Lung (tissue), 12 donors: ENCODE measurements around the gene ATOH7. TPM values are rescaled to one million over a fixed set of nuclear protein-coding genes. Genes with fewer than 3 reads are reported as not detected.

Experiments
- ATAC-seq: fragments of 200-7000 bp; cut with Tn5 transposase; one replicate; pipeline ENCODE4 v1.9.1; 2020; ENCODE audit warnings: moderate number of reproducible peaks; ENCODE audit not compliant: insufficient read depth, low FRiP score
- DNase-seq, 3 donors: peaks; one replicate each; pipeline ENCODE4 v3.0.0-alpha.2; 2013 to 2017
- H3K27ac ChIP-seq, 2 donors: one replicate each; pipeline ENCODE4 v1.5.1; 2013; ENCODE audit warnings: mild to moderate bottlenecking in 2 of 2, moderate library complexity in 2 of 2, control low read depth in 1 of 2, inconsistent platforms in 1 of 2, low read depth in 1 of 2, low read length in 1 of 2
- H3K27me3 ChIP-seq, 3 donors: one replicate each; pipeline ENCODE4 v1.5.1; 2013; ENCODE audit warnings: low read length in 2 of 3; ENCODE audit not compliant: control insufficient read depth in 3 of 3, insufficient read depth in 3 of 3
- H3K36me3 ChIP-seq, 4 donors: one replicate each; pipeline ENCODE4 v1.5.1; 2013; ENCODE audit warnings: low read length in 4 of 4, mild to moderate bottlenecking in 1 of 4, moderate library complexity in 1 of 4; ENCODE audit not compliant: control insufficient read depth in 4 of 4, insufficient read depth in 4 of 4
- H3K4me1 ChIP-seq, 5 donors: one replicate each; pipeline ENCODE4 v1.5.1; 2013; ENCODE audit warnings: low read length in 5 of 5, mild to moderate bottlenecking in 2 of 5, moderate library complexity in 1 of 5; ENCODE audit not compliant: control insufficient read depth in 5 of 5, insufficient read depth in 5 of 5
- H3K4me3 ChIP-seq: one replicate; pipeline ENCODE4 v1.5.1; 2013; ENCODE audit warnings: mild to moderate bottlenecking, control low read depth, moderate library complexity
- H3K9ac ChIP-seq, 2 donors: one replicate each; pipeline ENCODE4 v1.5.1; 2013; ENCODE audit warnings: low read length in 2 of 2, control low read depth in 1 of 2; ENCODE audit not compliant: insufficient read depth in 1 of 2
- H3K9me3 ChIP-seq, 4 donors: one replicate each; pipeline ENCODE4 v1.5.1; 2013; ENCODE audit warnings: low read length in 3 of 4, mild to moderate bottlenecking in 1 of 4, moderate library complexity in 1 of 4; ENCODE audit not compliant: control insufficient read depth in 4 of 4, insufficient read depth in 3 of 4
- WGBS, 2 donors: extraction: QIAGEN DNeasy Blood & Tissue Kit; methylation state at CpG; one replicate each; pipeline ENCODE4 v1.1.7; 2013; 5-methylcytosine and 5-hydroxymethylcytosine counted together
- polyA plus RNA-seq, 2 donors: library from polyadenylated mRNA; stranded (reverse); fragments of 200-250 nt; gene quantifications; one replicate each; pipeline ENCODE4 v1.2.1, GENCODE V29; 2013
- total RNA-seq, 2 donors: library from RNA; depleted of rRNA in 1 of 2; stranded (reverse); fragments of >200 nt in 1 of 2; gene quantifications; one replicate each; pipeline ENCODE4 v1.2.1, GENCODE V29; 2014 to 2021
- TF ChIP-seq, protein P1 (sequence below): IDR thresholded peaks from 2 replicates; pipeline ENCODE4 v1.5.1; 2012; ENCODE audit warnings: mild to moderate bottlenecking; ENCODE audit errors: control extremely low read depth, extremely low read depth
- donor health status: control.
- donor health status: control.
- donor health status: Bipolar disorder and iron deficiency.
- donor health status: healthy.
- donor health status: DM: yes; HTN: yes; CAD: no.

ATOH7 gene
- total and polyA plus RNA-seq, 4 donors, result 0.02 to 0.08 TPM; not detected in 2

DNA sequence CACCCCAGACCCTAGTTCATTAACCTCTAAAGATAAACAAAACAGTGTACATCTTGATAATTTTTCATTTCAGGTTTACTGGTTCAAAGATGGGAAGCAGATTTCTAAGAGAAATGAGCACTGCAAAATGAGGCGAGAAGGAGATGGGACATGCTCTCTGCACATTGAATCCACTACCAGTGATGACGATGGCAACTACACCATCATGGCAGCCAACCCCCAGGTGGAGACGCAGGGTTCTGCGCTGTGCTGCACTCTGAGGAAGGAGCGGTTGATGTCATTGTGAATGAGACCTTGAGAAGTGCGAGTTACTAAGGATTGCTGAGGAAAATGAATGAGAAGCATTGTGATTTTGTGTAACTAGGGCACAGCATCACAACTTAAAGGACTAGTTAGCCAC, 37.6 kb downstream of the ATOH7 start:
- no peaks in the 10 kb centered on the region for H3K4me1 ChIP-seq
- ATAC-seq (no peak), DNase-seq (no peak)
- H3K9ac ChIP-seq, result no peak overlapping the region
- no peak overlapping the region for H3K27ac ChIP-seq
- no peak overlapping the region for H3K4me3 ChIP-seq
- no peaks in the 10 kb centered on the region for H3K9me3 ChIP-seq
- WGBS, 2 donors, result 75 to 81% methylated on average over 6 of the region's 6 CpGs
- H3K36me3 ChIP-seq, result peaks cover 0 to 12% (median 0%) of the 10 kb centered on the region in 4 donors
- no peaks in the 10 kb centered on the region for H3K27me3 ChIP-seq
- TF ChIP-seq, protein P1, sequence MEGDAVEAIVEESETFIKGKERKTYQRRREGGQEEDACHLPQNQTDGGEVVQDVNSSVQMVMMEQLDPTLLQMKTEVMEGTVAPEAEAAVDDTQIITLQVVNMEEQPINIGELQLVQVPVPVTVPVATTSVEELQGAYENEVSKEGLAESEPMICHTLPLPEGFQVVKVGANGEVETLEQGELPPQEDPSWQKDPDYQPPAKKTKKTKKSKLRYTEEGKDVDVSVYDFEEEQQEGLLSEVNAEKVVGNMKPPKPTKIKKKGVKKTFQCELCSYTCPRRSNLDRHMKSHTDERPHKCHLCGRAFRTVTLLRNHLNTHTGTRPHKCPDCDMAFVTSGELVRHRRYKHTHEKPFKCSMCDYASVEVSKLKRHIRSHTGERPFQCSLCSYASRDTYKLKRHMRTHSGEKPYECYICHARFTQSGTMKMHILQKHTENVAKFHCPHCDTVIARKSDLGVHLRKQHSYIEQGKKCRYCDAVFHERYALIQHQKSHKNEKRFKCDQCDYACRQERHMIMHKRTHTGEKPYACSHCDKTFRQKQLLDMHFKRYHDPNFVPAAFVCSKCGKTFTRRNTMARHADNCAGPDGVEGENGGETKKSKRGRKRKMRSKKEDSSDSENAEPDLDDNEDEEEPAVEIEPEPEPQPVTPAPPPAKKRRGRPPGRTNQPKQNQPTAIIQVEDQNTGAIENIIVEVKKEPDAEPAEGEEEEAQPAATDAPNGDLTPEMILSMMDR, result no peak

DNA sequence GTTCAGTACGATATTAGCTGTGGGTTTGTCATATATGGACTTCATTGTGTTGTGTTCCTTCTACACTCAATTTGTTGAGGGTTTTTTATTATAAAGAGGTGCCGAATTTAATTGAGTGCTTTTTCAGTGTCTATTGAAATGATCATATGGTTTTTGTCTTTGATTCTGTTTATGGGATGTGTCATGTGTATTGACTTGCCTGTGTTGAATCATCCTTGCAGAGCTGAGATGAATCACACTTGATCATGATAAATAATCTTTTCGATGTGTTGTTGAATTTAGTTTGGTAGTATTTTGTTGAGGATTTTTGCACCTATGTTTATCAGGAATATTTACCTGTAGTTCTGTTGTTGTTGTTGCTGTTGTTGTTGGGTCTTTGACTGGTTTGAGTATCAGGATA, 39.8 kb downstream of the ATOH7 start:
- Histone ChIP-seq H3K4me1 (no peaks in the 10 kb centered on the region), H3K4me3 (no peak overlapping the region), H3K27ac (no peak overlapping the region), H3K36me3 (peaks cover 0 to 10% (median 0%) of the 10 kb centered on the region in 4 donors), H3K9me3 (no peaks in the 10 kb centered on the region), H3K9ac (no peak overlapping the region), H3K27me3 (peaks cover 0 to 3% (median 0%) of the 10 kb centered on the region in 3 donors)
- DNase-seq (no peak), ATAC-seq (no peak)
- WGBS, 2 donors, result 95 to 97% methylated on average over 3 of the region's 3 CpGs
- TF ChIP-seq, protein P1, result no peak

DNA sequence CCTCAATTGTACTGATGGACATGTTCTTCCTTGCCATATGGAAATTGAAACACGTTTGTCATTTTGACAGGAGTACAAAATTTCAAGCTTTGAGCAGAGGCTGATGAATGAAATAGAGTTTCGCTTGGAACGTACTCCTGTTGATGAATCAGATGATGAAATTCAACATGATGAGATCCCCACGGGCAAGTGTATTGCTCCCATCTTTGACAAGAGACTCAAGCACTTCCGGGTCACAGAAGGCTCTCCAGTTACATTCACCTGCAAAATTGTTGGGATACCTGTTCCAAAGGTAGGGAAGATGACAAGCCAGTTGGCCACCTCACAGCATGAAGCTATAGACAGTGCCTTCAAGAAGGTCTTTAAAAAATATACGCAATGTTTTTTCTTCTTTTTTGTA, 43.1 kb downstream of the ATOH7 start:
- H3K9ac ChIP-seq, result no peak overlapping the region
- no peaks in the 10 kb centered on the region for H3K36me3 ChIP-seq
- no peak for ATAC-seq
- WGBS, 2 donors, result 86 to 93% methylated on average over 6 of the region's 6 CpGs
- no peak overlapping the region for H3K4me3 ChIP-seq
- no peak overlapping the region for H3K27ac ChIP-seq
- TF ChIP-seq, protein P1, result no peak
- no peak for DNase-seq
- no peaks in the 10 kb centered on the region for H3K4me1 ChIP-seq
- no peaks in the 10 kb centered on the region for H3K9me3 ChIP-seq
- peaks cover 0 to 3% (median 0%) of the 10 kb centered on the region in 3 donors for H3K27me3 ChIP-seq

DNA sequence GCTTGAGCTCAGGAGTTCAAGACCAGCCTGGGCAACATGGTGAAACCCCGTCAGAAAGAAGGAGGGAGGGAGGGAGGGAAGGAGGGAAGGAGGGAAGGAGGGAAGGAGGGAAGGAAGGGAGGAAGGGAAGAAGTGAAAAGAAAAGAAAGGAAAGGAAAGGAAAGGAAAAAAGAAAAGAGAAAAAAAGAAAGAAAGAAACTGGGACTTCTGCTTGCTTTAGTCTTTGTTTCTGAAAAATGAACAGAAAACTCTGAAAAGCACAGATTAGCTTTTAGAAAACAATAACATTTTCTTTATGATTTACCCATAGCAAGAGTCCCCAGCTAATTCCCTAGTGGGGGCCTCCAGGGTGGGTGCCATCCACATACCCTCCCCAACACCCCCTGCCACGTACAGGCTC, 46.8 kb downstream of the ATOH7 start:
- DNase-seq (no peak), ATAC-seq (no peak)
- Histone ChIP-seq H3K9ac (no peak overlapping the region), H3K27ac (no peak overlapping the region), H3K9me3 (no peaks in the 10 kb centered on the region), H3K27me3 (peaks cover 0 to 3% (median 0%) of the 10 kb centered on the region in 3 donors), H3K36me3 (no peaks in the 10 kb centered on the region), H3K4me3 (no peak overlapping the region), H3K4me1 (no peaks in the 10 kb centered on the region)
- TF ChIP-seq, protein P1, result no peak
- WGBS, 2 donors, result 64 to 81% methylated on average over 2 of the region's 2 CpGs
